ENCODE data around the gene SEC23A. TPM values are rescaled to one million over a fixed set of nuclear protein-coding genes. Genes with fewer than 3 reads are reported as not detected.

SEC23A gene
- total RNA-seq, 3 donors from 2014 or later: 75.8 to 106 (median 82.4) TPM

GRCh38 chr14:39040529-39040928 lies 62.5 kb downstream of the SEC23A start:
- TF ChIP-seq POLR2AphosphoS5 (IDR thresholded peaks at IDR 0.05) (no peak), POLR2A (IDR thresholded peaks at IDR 0.05) (no peak)
- Histone ChIP-seq H3K4me1 (no peaks in the 10 kb centered on the region), H3K9me3 (no peaks in the 10 kb centered on the region), H3K27me3 (no peaks in the 10 kb centered on the region), H3K4me3 (no peak overlapping the region), H3K27ac (no peak overlapping the region), H3K36me3 (peaks cover 9% of the 10 kb centered on the region)
- intact Hi-C loops (cut with DNase I; ENCODE audit: low total_unique reads): no loop called here
- DNase-seq (ENCODE audit: low spot score in 2 of 2): no peak

GRCh38 chr14:39038542-39038941 lies 64.5 kb downstream of the SEC23A start:
- intact Hi-C loops (cut with DNase I; ENCODE audit: low total_unique reads): no loop called here
- H3K4me1 ChIP-seq: no peaks in the 10 kb centered on the region
- no peak overlapping the region for H3K27ac ChIP-seq
- DNase-seq (ENCODE audit: low spot score in 2 of 2): no peak
- no peak for TF ChIP-seq POLR2A (IDR thresholded peaks at IDR 0.05)
- no peak for TF ChIP-seq POLR2AphosphoS5 (IDR thresholded peaks at IDR 0.05)
- TF ChIP-seq CTCF (IDR thresholded peaks at IDR 0.05): no peak
- H3K9me3 ChIP-seq: no peaks in the 10 kb centered on the region
- no peak overlapping the region for H3K4me3 ChIP-seq
- H3K27me3 ChIP-seq: no peaks in the 10 kb centered on the region
- H3K36me3 ChIP-seq: peaks cover 9% of the 10 kb centered on the region

GRCh38 chr14:39036760-39037159 lies 66.3 kb downstream of the SEC23A start:
- intact Hi-C loops (cut with DNase I; ENCODE audit: low total_unique reads): no loop called here
- H3K4me3 ChIP-seq: no peak overlapping the region
- H3K9me3 ChIP-seq: no peaks in the 10 kb centered on the region
- TF ChIP-seq CTCF (IDR thresholded peaks at IDR 0.05): no peak
- TF ChIP-seq POLR2A (IDR thresholded peaks at IDR 0.05): no peak
- no peak for TF ChIP-seq POLR2AphosphoS5 (IDR thresholded peaks at IDR 0.05)
- H3K36me3 ChIP-seq: peaks cover 9% of the 10 kb centered on the region
- H3K27me3 ChIP-seq: no peaks in the 10 kb centered on the region
- H3K4me1 ChIP-seq: no peaks in the 10 kb centered on the region
- no peak for DNase-seq (ENCODE audit: low spot score in 2 of 2)
- no peak overlapping the region for H3K27ac ChIP-seq

DNA sequence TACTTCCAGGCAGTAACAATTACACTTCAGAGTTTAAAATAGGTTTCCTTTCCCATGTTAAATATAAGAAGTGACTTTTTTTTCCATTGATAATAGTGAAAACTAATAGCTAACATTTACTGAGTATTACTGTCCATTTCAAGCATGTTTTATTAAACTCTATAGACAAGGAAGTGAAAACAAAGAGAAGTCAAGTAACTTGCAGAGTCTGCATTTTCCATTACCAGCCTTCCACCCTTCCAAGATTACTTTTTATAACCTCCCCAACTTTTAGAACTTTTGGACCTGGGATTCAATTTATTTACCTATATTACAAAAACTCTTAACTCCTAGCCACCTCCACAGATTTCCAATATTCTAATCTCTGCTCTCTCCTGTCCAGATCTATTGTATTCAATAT lies 67.7 kb downstream of the SEC23A start:
- no peak for TF ChIP-seq CTCF (IDR thresholded peaks at IDR 0.05)
- no peak for TF ChIP-seq POLR2A (IDR thresholded peaks at IDR 0.05)
- TF ChIP-seq POLR2AphosphoS5 (IDR thresholded peaks at IDR 0.05): no peak
- Histone ChIP-seq H3K27ac (no peak overlapping the region), H3K4me1 (no peaks in the 10 kb centered on the region), H3K27me3 (no peaks in the 10 kb centered on the region), H3K9me3 (no peaks in the 10 kb centered on the region), H3K4me3 (no peak overlapping the region), H3K36me3 (peaks cover 6% of the 10 kb centered on the region)
- intact Hi-C loops (cut with DNase I; ENCODE audit: low total_unique reads): no loop called here
- DNase-seq (ENCODE audit: low spot score in 2 of 2): no peak

DNA sequence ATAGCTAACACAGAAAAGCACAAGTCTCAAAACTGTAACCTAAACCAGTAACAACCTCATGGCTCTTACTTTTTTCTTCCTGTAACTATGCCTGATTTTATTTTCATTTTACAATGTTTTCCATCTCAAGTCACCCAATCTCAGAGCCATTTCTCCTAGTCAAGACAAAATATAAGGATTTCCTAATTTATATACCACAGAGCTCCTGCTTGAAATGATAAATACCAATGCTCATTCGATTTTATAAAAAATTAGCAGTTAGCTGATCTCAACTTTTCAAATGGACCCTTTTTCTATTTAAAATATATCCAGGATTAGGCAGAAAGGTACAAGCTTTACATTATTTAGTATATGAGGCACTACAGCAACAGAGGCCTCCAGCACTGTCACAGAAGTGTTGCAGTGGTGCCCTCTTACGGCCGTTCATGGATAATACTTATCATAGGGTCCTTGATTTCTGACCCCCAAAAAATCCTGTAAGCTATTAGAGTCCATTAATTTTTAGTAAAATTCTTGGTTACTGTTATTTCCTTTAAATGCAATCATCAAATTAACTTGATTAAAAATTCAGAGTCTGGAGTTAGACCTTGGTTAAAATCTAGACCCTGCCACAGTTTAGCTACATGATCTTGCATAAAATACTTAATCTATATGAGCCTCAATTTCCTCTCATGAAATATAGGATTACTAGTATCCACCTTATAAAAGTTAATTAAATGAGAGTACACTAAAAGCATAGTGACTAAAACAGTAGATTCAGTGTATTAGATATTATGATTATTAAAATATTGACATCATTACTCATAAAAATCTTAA lies 68.3 kb downstream of the SEC23A start:
- TF ChIP-seq POLR2AphosphoS5 (IDR thresholded peaks at IDR 0.05): no peak
- TF ChIP-seq POLR2A (IDR thresholded peaks at IDR 0.05): no peak
- Histone ChIP-seq H3K27ac (no peak overlapping the region), H3K36me3 (no peaks in the 10 kb centered on the region), H3K4me1 (no peaks in the 10 kb centered on the region), H3K9me3 (no peaks in the 10 kb centered on the region), H3K27me3 (no peaks in the 10 kb centered on the region), H3K4me3 (no peak overlapping the region)
- no peak for DNase-seq (ENCODE audit: low spot score in 2 of 2)
- intact Hi-C loops (cut with DNase I; ENCODE audit: low total_unique reads): no loop called here

DNA sequence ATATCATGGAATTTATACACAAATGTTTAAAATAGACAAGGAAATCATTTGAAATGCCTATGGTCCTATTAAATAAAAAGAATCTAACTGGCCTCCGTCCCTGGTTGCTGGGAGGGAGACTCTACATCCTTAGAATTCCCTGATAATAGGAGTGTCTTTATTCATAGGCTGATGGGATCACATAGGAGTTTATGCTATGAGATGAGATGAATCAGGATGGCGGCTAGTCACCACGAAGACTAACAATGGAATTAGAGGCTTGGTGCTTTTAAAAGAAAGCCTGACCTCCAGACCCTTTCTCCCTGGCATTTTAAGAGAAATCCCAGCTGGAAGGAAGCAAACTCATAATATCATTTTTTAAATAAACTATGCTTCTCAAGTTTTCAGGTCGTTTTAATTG lies 69.7 kb downstream of the SEC23A start:
- Histone ChIP-seq H3K36me3 (no peaks in the 10 kb centered on the region), H3K27me3 (no peaks in the 10 kb centered on the region), H3K27ac (no peak overlapping the region), H3K9me3 (no peaks in the 10 kb centered on the region), H3K4me3 (no peak overlapping the region), H3K4me1 (no peaks in the 10 kb centered on the region)
- DNase-seq (ENCODE audit: low spot score in 2 of 2): no peak
- TF ChIP-seq POLR2A (IDR thresholded peaks at IDR 0.05): no peak
- TF ChIP-seq POLR2AphosphoS5 (IDR thresholded peaks at IDR 0.05): no peak
- no peak for TF ChIP-seq CTCF (IDR thresholded peaks at IDR 0.05)
- intact Hi-C loops (cut with DNase I; ENCODE audit: low total_unique reads): no loop called here

All from breast epithelium (tissue), 4 donors.